NCI-H1930 (cell line): ENCODE measurements around the gene METTL16.

Experiments used
- DNase-seq, 2 experiments: peaks; one replicate each; lab custom pipeline; 2025; lab: John Stamatoyannopoulos, UW

Gene METTL16

DNA sequence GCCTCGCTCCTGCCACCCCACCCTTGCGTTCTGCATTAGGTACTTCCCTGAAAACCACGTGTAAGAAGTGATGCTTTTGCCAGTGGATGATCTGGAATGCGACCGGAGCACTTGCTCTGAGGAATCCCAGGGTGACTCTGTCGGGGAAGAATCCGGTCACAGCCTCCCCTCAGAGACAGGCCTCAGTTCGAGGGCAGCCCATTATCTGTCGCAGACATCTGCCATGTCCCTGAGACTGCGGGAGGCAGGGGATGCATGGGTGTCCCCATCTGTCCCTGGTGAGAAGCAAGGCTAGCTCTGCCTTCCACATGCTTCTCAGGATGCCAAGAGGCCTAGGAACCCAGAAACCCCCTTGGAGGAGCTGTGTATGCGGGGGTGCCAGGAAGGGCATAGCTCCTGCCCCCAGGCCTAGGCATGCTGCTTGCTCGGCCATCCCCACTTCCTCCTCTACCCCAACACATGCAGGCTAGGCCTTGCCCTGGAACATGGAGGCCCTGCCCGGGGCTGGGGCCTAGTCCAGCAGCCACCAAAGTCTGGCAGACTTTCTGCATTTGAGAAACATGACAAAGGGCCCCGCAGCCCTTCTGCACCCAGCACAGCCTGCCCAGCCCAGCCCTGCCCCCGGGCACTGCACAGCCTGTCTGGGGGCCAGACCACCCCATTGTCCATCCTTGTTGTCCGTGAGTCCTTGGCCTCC, 131.3 kb downstream of the METTL16 start:
- no peak for DNase-seq

GRCh38 chr17:2379489-2380225, 132.0 kb downstream of the METTL16 start:
- no peak for DNase-seq

GRCh38 chr17:2378905-2379304, 132.8 kb downstream of the METTL16 start:
- no peak for DNase-seq

- DNase-seq = no peak
These were observed 134.0 kb downstream of the METTL16 start for GRCh38 chr17:2377659-2378058.

DNA sequence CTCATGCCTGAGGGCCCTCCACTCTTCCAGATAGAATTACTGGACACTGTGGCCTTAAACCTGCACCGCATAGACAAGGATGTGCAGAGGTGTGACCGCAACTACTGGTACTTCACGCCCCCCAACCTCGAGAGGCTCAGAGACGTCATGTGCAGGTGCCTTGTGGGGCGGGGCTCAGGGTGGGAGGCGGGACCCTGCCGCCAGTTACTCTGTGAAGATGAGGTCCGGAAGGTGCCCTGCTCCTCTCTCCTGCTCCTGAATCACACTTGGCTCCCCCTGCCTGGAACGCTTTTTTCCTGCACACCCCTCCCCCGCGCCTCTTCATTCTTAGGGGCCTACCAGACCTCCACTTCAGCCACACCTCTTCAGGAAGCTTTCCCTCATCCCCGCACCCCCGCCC, 135.6 kb downstream of the METTL16 start:
- no peak for DNase-seq

DNA sequence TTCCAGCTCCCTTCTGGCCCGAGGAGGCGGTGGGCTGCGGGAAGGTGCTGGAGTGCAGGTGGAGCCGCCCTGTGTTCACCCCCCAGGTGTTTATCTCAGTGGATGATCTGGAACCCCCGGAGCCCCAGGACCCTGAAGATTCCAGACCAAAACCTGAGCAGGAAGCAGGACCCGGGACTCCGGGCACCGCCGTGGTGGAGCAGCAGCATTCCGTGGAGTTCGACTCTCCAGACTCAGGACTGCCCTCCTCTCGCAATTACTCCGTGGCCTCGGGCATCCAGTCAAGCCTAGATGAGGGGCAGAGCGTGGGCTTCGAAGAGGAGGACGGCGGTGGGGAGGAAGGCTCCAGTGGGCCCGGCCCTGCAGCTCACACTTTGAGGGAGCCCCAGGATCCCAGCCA, 136.3 kb downstream of the METTL16 start:
- DNase-seq = no peak

DNA sequence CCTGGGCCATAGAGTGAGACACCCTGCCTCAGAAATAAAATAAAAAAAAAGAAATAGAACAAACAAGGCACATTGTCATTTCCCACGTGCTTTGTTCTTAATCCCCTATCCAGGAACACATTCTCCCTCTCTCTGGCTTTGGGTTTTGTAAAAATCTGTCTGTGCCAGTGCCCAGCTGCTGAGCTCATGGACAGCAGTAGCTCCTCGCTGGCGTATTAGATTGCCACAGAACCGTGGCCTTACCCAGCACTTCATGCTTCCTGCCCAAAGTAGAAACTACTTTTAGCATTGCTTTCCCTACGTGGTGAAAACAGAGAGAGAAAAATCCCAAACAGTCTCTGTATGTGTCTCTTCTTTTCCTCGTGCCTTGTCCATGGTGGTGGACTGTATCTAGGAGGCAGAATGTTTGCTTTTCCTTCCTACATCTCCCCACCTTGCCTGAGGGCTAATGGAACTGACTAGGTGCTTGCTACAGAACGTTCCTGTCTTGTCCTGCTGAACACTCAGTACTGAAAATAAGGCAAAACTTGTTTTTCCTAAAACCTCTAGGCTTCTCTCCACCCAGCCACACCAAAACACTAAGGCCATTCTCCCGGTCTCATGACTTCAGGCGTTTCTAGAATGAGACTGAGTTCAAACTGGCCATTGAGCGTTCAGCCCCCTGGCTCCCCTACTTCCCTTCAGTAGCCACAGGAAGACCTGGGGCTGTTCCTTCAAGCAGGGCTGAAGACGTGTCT, 137.0 kb downstream of the METTL16 start:
- DNase-seq = no peak

- no peak for DNase-seq
These were observed 138.5 kb downstream of the METTL16 start for GRCh38 chr17:2373179-2373578.

- no peak for DNase-seq
These were observed 139.0 kb downstream of the METTL16 start for GRCh38 chr17:2372681-2373080.

- DNase-seq = no peak
These were observed 139.5 kb downstream of the METTL16 start for GRCh38 chr17:2372180-2372579.

DNA sequence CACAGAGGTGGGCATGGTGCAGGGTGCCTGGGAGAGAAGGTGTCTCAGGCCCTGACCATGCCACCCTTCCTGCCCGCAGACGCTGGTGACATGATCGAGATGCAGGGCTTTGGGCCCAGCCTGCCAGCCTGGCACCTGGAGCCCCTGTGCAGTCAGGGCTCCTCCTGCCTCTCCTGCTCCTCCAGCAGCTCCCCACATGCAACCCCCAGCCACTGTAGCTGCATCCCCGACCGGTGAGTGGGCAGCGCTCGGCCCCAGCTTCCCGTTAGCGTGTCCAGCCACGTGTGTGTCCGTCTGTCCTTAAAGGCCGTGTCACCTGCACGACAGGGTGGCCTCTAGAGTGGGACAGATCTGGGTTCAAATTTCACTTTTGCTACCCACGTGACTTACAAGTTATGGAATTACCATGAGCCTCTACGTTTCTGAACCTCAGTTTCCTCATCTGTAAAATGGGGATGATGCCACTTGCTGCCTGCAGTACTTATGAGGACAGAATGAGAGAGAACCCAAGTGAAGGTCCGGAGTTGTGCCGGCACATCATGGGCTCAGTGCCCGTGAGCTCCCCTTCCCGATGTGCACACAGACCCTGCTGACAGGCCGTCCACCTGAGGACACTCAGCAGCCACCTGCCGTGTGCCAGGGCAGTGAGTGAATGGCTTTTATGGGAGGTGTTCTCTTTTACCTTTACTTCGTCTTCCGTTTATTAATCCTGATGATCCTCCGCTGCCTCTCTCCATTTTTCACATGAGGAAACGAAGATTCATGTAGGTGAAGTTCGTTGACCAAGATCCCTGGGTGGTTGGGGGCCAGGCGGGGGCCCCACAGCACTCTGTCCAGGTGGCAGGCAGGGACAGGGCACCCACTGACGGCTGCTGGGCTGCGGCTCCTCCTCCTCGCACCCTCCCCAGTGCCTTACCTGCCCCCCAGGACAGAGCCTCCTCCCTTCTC, 140.2 kb downstream of the METTL16 start:
- DNase-seq = no peak

DNA sequence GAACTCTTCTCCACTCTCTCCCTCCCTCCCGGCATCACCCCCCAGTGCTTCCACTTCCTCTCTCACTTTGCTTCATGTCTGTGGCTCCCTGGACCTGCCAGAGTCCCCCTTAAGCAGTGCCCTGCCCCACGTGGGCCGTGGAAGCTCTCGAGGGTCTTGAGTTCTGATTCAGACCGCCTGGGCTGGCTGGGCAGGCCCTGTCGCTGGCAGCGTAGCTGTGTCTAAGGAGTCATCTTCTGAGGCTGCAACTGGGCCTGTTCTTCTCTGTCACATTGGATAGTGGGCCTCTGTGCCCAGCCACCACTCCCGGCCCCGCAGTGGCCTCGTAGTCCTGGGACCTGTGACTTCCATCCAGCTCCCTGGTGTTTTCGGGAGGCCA, 141.5 kb downstream of the METTL16 start:
- DNase-seq = no peak

GRCh38 chr17:2369551-2370210, 142.0 kb downstream of the METTL16 start:
- DNase-seq = no peak

- DNase-seq = no peak
These were observed 142.6 kb downstream of the METTL16 start for GRCh38 chr17:2369039-2369438.

- DNase-seq = no peak
These were observed 143.3 kb downstream of the METTL16 start for GRCh38 chr17:2368359-2368758.

DNA sequence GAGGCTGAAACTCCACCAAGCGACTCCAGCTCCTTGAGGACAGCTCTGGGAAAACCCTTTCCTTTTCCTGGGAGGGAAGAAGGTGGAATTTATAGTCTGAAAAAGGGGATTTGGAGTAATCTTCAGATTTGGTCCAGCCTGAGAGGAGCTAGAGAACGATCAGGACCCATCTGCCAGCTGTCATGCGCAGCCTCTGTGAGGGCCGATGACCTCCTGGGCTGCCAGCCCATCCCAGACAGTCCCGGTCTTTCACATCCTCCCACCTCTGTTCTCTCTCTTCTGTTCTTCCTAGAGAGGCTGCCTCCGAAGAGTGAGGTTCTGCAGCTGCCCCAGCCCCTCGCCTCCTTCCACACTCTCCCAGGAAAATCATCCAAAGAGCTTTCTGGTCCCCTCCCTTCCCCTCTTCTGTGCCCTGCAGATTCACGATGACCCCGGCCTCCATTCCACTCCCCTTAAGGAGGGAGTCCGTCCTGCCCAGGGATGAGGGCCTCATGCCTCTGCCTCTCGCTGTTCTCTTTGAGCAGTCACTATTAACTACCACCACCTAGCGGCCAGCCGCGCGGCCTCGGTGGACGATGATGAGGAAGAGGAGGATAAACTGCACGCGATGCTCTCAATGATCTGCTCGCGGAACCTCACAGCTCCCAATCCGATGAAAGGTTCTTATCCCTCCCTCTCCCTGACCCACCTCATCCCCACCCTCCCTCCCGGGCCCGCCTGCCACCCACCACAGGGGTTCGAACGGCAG, 144.8 kb downstream of the METTL16 start:
- no peak for DNase-seq
